Measurements from ENCODE around the gene OOSP2. TPM values are rescaled to one million over a fixed set of nuclear protein-coding genes. Genes with fewer than 3 reads are reported as not detected.

OOSP2 gene
- total RNA-seq, 2 donors from 2014 or later: not detected

GRCh38 chr11:60097189-60097588 is 57.0 kb downstream of the OOSP2 start:
- Histone ChIP-seq H3K9me3 (no peaks in the 10 kb centered on the region), H3K4me1 (peaks cover 18% of the 10 kb centered on the region), H3K27me3 (no peaks in the 10 kb centered on the region), H3K36me3 (replicated peaks in 1 of 2; ENCODE audit: insufficient read depth in 1 of 2, low read depth in 2 of 2) (no peaks in the 10 kb centered on the region), H3K27ac (no peak overlapping the region), H3K4me3 (no peak overlapping the region)
- intact Hi-C loops (cut with DNase I): no loop called here
- WGBS, 2 donors: 59 to 81% methylated on average over 1 of the region's 1 CpG
- TF ChIP-seq, protein P1, sequence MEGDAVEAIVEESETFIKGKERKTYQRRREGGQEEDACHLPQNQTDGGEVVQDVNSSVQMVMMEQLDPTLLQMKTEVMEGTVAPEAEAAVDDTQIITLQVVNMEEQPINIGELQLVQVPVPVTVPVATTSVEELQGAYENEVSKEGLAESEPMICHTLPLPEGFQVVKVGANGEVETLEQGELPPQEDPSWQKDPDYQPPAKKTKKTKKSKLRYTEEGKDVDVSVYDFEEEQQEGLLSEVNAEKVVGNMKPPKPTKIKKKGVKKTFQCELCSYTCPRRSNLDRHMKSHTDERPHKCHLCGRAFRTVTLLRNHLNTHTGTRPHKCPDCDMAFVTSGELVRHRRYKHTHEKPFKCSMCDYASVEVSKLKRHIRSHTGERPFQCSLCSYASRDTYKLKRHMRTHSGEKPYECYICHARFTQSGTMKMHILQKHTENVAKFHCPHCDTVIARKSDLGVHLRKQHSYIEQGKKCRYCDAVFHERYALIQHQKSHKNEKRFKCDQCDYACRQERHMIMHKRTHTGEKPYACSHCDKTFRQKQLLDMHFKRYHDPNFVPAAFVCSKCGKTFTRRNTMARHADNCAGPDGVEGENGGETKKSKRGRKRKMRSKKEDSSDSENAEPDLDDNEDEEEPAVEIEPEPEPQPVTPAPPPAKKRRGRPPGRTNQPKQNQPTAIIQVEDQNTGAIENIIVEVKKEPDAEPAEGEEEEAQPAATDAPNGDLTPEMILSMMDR (IDR thresholded peaks at IDR 0.05): no peak
- TF ChIP-seq POLR2A (IDR thresholded peaks at IDR 0.05): no peak
- ATAC-seq: no peak
- no peak for DNase-seq

Other genes starting within 250 kb of the OOSP2 start
- 10 to 100 TPM; 29.7 to 31.1 TPM for gene MRPL16, start 229.6 kb upstream of the OOSP2 start, total RNA-seq
- gene CBLIF, start 194.9 kb upstream of the OOSP2 start, total RNA-seq: not detected
- 1 to 10 TPM in 1 of 2 donors, not detected in 1; 1.3 TPM for gene TCN1, start 173.9 kb upstream of the OOSP2 start, total RNA-seq
- gene OOSP3, start 161.6 kb upstream of the OOSP2 start, total RNA-seq: not detected
- not detected for gene OOSP1, start 102.0 kb upstream of the OOSP2 start, total RNA-seq
- gene OOSP4A, start 76.4 kb upstream of the OOSP2 start, total RNA-seq: not detected
- gene OOSP4B, start 23.2 kb upstream of the OOSP2 start, total RNA-seq: not detected
- gene MS4A3, start 16.3 kb downstream of the OOSP2 start, total RNA-seq: not detected
- under 1 TPM; 0.26 to 0.33 TPM for gene MS4A2, start 48.3 kb downstream of the OOSP2 start, total RNA-seq
- gene MS4A6A, start 142.7 kb downstream of the OOSP2 start, total RNA-seq: 10 to 100 TPM in 1 of 2 donors, 1 to 10 TPM in 1; 5.9 to 24.9 TPM
- not detected for gene MS4A4E, start 202.7 kb downstream of the OOSP2 start, total RNA-seq
- 10 to 100 TPM in 1 of 2 donors, 1 to 10 TPM in 1; 1.3 to 16.3 TPM for gene MS4A4A, start 240.3 kb downstream of the OOSP2 start, total RNA-seq

All from body of pancreas (tissue), 4 donors.